Activated T-helper 1 cell treated with Interleukin-2 at 50 U/mL for 16 hours (primary cell): ENCODE measurements around the gene CELSR3.
A peak's percentile ranks its signal among the peaks of the same experiment; 100 is the strongest.

Source experiments
- DNase-seq: peaks from one replicate; pipeline ENCODE4 v3.0.0-alpha.2; 2020; ENCODE audit warnings: low read depth

Gene CELSR3

GRCh38 chr3:48687220-48687678 lies 24.6 kb upstream of the CELSR3 start:
- DNase-seq, result no peak

- DNase-seq, result no peak
These were observed 24.0 kb upstream of the CELSR3 start for GRCh38 chr3:48686538-48687219.

- peak; percentile 89 for DNase-seq
These were observed 23.2 kb upstream of the CELSR3 start, which contains the start of gene NCKIPSD for GRCh38 chr3:48685603-48686511. NCKIPSD (minus strand) TSS chr3:48685915; CDS start chr3:48685807, 108 bp downstream.

- DNase-seq, result no peak
These were observed 22.6 kb upstream of the CELSR3 start for GRCh38 chr3:48685293-48685602.

- no peak for DNase-seq
These were observed 21.9 kb upstream of the CELSR3 start for GRCh38 chr3:48684480-48685143.

- no peak for DNase-seq
These were observed 21.3 kb upstream of the CELSR3 start for GRCh38 chr3:48684054-48684349.

GRCh38 chr3:48682786-48683185 lies 20.1 kb upstream of the CELSR3 start:
- no peak for DNase-seq

- DNase-seq, result no peak
These were observed 19.4 kb upstream of the CELSR3 start for GRCh38 chr3:48681974-48682610.

GRCh38 chr3:48681541-48681880 lies 18.8 kb upstream of the CELSR3 start:
- no peak for DNase-seq

GRCh38 chr3:48680811-48681540 lies 18.3 kb upstream of the CELSR3 start:
- no peak for DNase-seq

- no peak for DNase-seq
These were observed 17.0 kb upstream of the CELSR3 start for GRCh38 chr3:48679411-48680391.

- DNase-seq, result no peak
These were observed 16.1 kb upstream of the CELSR3 start for GRCh38 chr3:48678566-48679380.

GRCh38 chr3:48678056-48678455 lies 15.4 kb upstream of the CELSR3 start:
- DNase-seq, result no peak

GRCh38 chr3:48674505-48674904 lies 11.8 kb upstream of the CELSR3 start:
- DNase-seq, result no peak

GRCh38 chr3:48672522-48672921 lies 9.8 kb upstream of the CELSR3 start:
- no peak for DNase-seq

- DNase-seq, result no peak
These were observed 2.2 kb upstream of the CELSR3 start for GRCh38 chr3:48664929-48665328.

- no peak for DNase-seq
These were observed 1.6 kb upstream of the CELSR3 start for GRCh38 chr3:48664313-48664644.

- peak; percentile 70 for DNase-seq
These were observed 1.0 kb upstream of the CELSR3 start for GRCh38 chr3:48663489-48664312.

- no peak for DNase-seq
These were observed 437 bp downstream of the CELSR3 start for GRCh38 chr3:48662145-48662752.
